Coronary artery (tissue), 2 donors: ENCODE measurements around the gene DLEC1.

Source experiments
- DNase-seq: peaks from one replicate; pipeline ENCODE4 v3.0.0-alpha.2; 2017; ENCODE audit warnings: low spot score
- H3K27ac ChIP-seq, 2 donors: fragments of 200-600 bp; sonication (generic); one replicate each; pipeline ENCODE4 v1.5.1; 2016 to 2019
- H3K4me3 ChIP-seq: fragments of 200-600 bp; sonication (generic); 2 replicates; pipeline ENCODE4 v1.5.1; 2016; ENCODE audit warnings: mild to moderate bottlenecking, moderate library complexity
- TF ChIP-seq, protein P1 (sequence below): fragments of 200-600 bp; sonication (generic); IDR thresholded peaks from one replicate; pipeline ENCODE4 v1.5.1; 2019; ENCODE audit warnings: antibody characterized with exemption

DLEC1 gene

GRCh38 chr3:38009807-38010591 is 29.0 kb upstream of the DLEC1 start:
- no peak overlapping the region for H3K4me3 ChIP-seq
- no peak for DNase-seq
- H3K27ac ChIP-seq: no peak overlapping the region
- TF ChIP-seq, protein P1, sequence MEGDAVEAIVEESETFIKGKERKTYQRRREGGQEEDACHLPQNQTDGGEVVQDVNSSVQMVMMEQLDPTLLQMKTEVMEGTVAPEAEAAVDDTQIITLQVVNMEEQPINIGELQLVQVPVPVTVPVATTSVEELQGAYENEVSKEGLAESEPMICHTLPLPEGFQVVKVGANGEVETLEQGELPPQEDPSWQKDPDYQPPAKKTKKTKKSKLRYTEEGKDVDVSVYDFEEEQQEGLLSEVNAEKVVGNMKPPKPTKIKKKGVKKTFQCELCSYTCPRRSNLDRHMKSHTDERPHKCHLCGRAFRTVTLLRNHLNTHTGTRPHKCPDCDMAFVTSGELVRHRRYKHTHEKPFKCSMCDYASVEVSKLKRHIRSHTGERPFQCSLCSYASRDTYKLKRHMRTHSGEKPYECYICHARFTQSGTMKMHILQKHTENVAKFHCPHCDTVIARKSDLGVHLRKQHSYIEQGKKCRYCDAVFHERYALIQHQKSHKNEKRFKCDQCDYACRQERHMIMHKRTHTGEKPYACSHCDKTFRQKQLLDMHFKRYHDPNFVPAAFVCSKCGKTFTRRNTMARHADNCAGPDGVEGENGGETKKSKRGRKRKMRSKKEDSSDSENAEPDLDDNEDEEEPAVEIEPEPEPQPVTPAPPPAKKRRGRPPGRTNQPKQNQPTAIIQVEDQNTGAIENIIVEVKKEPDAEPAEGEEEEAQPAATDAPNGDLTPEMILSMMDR: no peak

- no peak overlapping the region for H3K27ac ChIP-seq
- no peak for DNase-seq
- TF ChIP-seq, protein P1: no peak
- no peak overlapping the region for H3K4me3 ChIP-seq
Measured at GRCh38 chr3:38011111-38011510, 27.9 kb upstream of the DLEC1 start.

GRCh38 chr3:38015485-38015884 is 23.5 kb upstream of the DLEC1 start:
- TF ChIP-seq, protein P1: no peak
- DNase-seq: no peak
- no peak overlapping the region for H3K27ac ChIP-seq
- no peak overlapping the region for H3K4me3 ChIP-seq

- TF ChIP-seq, protein P1: no peak
- no peak overlapping the region for H3K4me3 ChIP-seq
- DNase-seq: no peak
- no peak overlapping the region for H3K27ac ChIP-seq
Measured at GRCh38 chr3:38015984-38016383, 23.0 kb upstream of the DLEC1 start.

- DNase-seq: no peak
- H3K27ac ChIP-seq: no peak overlapping the region
- H3K4me3 ChIP-seq: no peak overlapping the region
- TF ChIP-seq, protein P1: no peak
Measured at GRCh38 chr3:38016410-38016809, 22.6 kb upstream of the DLEC1 start.

DNA sequence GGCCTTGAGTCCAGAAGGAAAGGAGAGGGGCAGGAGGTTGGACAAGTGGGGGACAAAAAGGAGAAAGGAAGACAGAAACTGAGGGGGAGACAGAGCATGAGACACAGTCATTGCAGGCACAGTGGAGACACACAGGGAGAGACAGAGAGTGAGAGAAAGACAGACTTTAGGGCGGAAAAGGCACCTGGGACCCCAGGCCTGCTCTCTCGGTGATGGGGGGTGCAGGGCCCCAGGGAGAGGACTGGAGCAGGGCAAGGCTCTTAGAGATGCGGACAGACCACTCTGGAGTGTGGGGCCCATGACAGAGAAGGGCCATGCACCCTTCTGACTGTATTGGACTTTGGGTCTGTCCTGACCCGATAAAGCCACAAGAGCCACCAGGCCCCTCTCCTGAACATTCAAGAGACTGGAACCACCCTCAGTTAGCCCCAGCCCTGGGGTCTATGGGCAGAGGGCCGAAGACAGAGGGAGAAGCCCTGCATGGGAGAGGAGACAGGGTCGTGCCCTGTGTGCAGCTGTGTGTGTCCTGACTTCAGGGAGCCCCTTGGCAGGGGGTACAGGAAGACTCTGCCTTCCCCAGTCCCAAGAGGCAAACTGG is 22.1 kb upstream of the DLEC1 start:
- H3K27ac ChIP-seq: no peak overlapping the region
- DNase-seq: no peak
- TF ChIP-seq, protein P1: no peak
- no peak overlapping the region for H3K4me3 ChIP-seq
